NCI-H510A treated with DMSO at 0.1 percent for 48 hours (cell line): ENCODE results near the gene RPL22L1.
"Not testable (repeated sequence)": the region's sequence is repeated elsewhere in the genome, so short reads cannot be mapped to it uniquely, and the experiment has no call there.

Source experiments
- DNase-seq: peaks from one replicate; lab custom pipeline; 2025; lab: John Stamatoyannopoulos, UW

RPL22L1 gene

GRCh38 chr3:170878688-170879087 is 8.7 kb upstream of the RPL22L1 start:
- DNase-seq = not testable (repeated sequence)

GRCh38 chr3:170877311-170877710 is 7.3 kb upstream of the RPL22L1 start:
- DNase-seq = not testable (repeated sequence)

GRCh38 chr3:170876537-170876936 is 6.5 kb upstream of the RPL22L1 start:
- no peak for DNase-seq

GRCh38 chr3:170869239-170869590 is 780 bp downstream of the RPL22L1 start:
- DNase-seq = no peak

GRCh38 chr3:170868577-170869238 is 1.3 kb downstream of the RPL22L1 start:
- DNase-seq = no peak

GRCh38 chr3:170867143-170867937 is 2.7 kb downstream of the RPL22L1 start:
- no peak for DNase-seq

- DNase-seq = no peak
Measured at GRCh38 chr3:170866499-170866898, 3.5 kb downstream of the RPL22L1 start.

- DNase-seq = no peak
Measured at GRCh38 chr3:170865209-170866094, 4.5 kb downstream of the RPL22L1 start.

GRCh38 chr3:170864525-170865208 is 5.3 kb downstream of the RPL22L1 start:
- DNase-seq = no peak

GRCh38 chr3:170863816-170864215 is 6.2 kb downstream of the RPL22L1 start:
- DNase-seq = no peak

- no peak for DNase-seq
Measured at GRCh38 chr3:170862618-170863374, 7.2 kb downstream of the RPL22L1 start.

GRCh38 chr3:170858599-170858998 is 11.4 kb downstream of the RPL22L1 start:
- no peak for DNase-seq

- DNase-seq = no peak
Measured at GRCh38 chr3:170852324-170852723, 17.7 kb downstream of the RPL22L1 start.

- DNase-seq = peak; percentile 36
Measured at GRCh38 chr3:170848292-170848917, 21.6 kb downstream of the RPL22L1 start.

- DNase-seq = no peak
Measured at GRCh38 chr3:170844377-170844776, 25.6 kb downstream of the RPL22L1 start.

- no peak for DNase-seq
Measured at GRCh38 chr3:170840291-170840859, 29.6 kb downstream of the RPL22L1 start.

- DNase-seq = no peak
Measured at GRCh38 chr3:170839518-170840100, 30.4 kb downstream of the RPL22L1 start.

GRCh38 chr3:170836491-170836890 is 33.5 kb downstream of the RPL22L1 start:
- DNase-seq = no peak

- peak; percentile 63 for DNase-seq
Measured at GRCh38 chr3:170835336-170835735, 34.7 kb downstream of the RPL22L1 start.

- DNase-seq = no peak
Measured at GRCh38 chr3:170830580-170830979, 39.4 kb downstream of the RPL22L1 start.
